VCaP (cell line): Measurements from ENCODE around the gene CHCHD4.

Experiments
- H3K27ac ChIP-seq: fragments of 450-650 bp; 2 replicates; pipeline ENCODE4 v1.5.1; 2017
- CTCF ChIP-seq: fragments of 450-650 bp; conservative IDR thresholded peaks from 2 replicates; pipeline ENCODE4 v1.5.1; 2017; ENCODE audit warnings: mild to moderate bottlenecking, moderate library complexity

Gene CHCHD4

GRCh38 chr3:14154276-14154675, 29.6 kb upstream of the CHCHD4 start:
- no peak for TF ChIP-seq CTCF
- H3K27ac ChIP-seq, result no peak overlapping the region

GRCh38 chr3:14153663-14154062, 29.0 kb upstream of the CHCHD4 start:
- H3K27ac ChIP-seq, result no peak overlapping the region
- no peak for TF ChIP-seq CTCF

- no peak overlapping the region for H3K27ac ChIP-seq
- TF ChIP-seq CTCF, result no peak
Observed at GRCh38 chr3:14152963-14153355, 28.3 kb upstream of the CHCHD4 start.

- TF ChIP-seq CTCF, result peak; percentile 46
- H3K27ac ChIP-seq, result no peak overlapping the region
Observed at GRCh38 chr3:14152233-14152962, 27.7 kb upstream of the CHCHD4 start.

- TF ChIP-seq CTCF, result no peak
- H3K27ac ChIP-seq, result no peak overlapping the region
Observed at GRCh38 chr3:14151471-14152083, 26.9 kb upstream of the CHCHD4 start.

- no peak overlapping the region for H3K27ac ChIP-seq
- no peak for TF ChIP-seq CTCF
Observed at GRCh38 chr3:14150491-14151230, 26.0 kb upstream of the CHCHD4 start.

- no peak for TF ChIP-seq CTCF
- H3K27ac ChIP-seq, result no peak overlapping the region
Observed at GRCh38 chr3:14150078-14150477, 25.4 kb upstream of the CHCHD4 start.
